IPS DF 6.9 (cell line): ENCODE measurements around the gene PADI1.

Experiments used
- DNase-seq: peaks from one replicate; pipeline ENCODE4 v3.0.0-alpha.2; 2013; ENCODE audit warnings: low read depth, low spot score
- H3K27ac ChIP-seq: one replicate; pipeline ENCODE4 v1.5.1; 2013; ENCODE audit warnings: low read length, control low read depth
- H3K27me3 ChIP-seq: 2 replicates; pipeline ENCODE4 v1.6.1; 2013; ENCODE audit warnings: mild to moderate bottlenecking, low read length; ENCODE audit not compliant: control insufficient read depth, insufficient read depth
- H3K36me3 ChIP-seq: 2 replicates; pipeline ENCODE4 v1.6.1; 2013; ENCODE audit warnings: low read length; ENCODE audit not compliant: control insufficient read depth, insufficient read depth
- H3K4me1 ChIP-seq: 2 replicates; pipeline ENCODE4 v1.6.1; 2013; ENCODE audit warnings: low read length; ENCODE audit not compliant: control insufficient read depth, insufficient read depth
- H3K4me3 ChIP-seq: 2 replicates; pipeline ENCODE4 v1.5.1; 2013; ENCODE audit warnings: mild to moderate bottlenecking, low read length
- H3K9me3 ChIP-seq: 2 replicates; pipeline ENCODE4 v1.6.1; 2013; ENCODE audit warnings: low read length, inconsistent platforms; ENCODE audit not compliant: control insufficient read depth, insufficient read depth
- WGBS: extraction: QIAGEN DNeasy Blood & Tissue Kit; methylation state at CpG from one replicate; pipeline ENCODE4 v1.1.7; 2013; ENCODE audit warnings: mixed read lengths, missing lambda C conversion rate; ENCODE audit not compliant: insufficient read length, insufficient coverage; 5-methylcytosine and 5-hydroxymethylcytosine counted together

PADI1 gene

DNA sequence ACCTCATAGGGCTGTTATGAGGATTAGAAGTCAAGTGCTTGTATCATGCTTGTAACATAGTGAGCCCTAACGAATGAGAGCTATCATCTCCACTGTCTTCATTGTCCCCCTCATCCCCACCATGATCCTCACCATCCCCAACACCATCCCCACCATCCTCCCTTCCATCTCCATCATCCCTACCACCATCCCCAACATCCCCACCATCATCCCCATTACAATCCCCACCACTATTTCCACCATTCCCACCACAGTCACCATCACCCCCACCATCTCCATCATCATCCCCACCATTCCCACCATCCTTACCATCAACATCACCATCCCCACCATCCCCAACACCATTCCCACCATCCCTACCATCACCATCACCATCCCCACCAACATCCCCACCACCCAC lies 39.1 kb upstream of the PADI1 start:
- Histone ChIP-seq H3K4me3 (no peak overlapping the region), H3K27me3 (no peaks in the 10 kb centered on the region), H3K27ac (no peak overlapping the region), H3K4me1 (peaks cover 2% of the 10 kb centered on the region), H3K9me3 (no peaks in the 10 kb centered on the region), H3K36me3 (no peaks in the 10 kb centered on the region)
- DNase-seq = no peak
- no CpG with 5 or more reads among the region's 1 CpG for WGBS

DNA sequence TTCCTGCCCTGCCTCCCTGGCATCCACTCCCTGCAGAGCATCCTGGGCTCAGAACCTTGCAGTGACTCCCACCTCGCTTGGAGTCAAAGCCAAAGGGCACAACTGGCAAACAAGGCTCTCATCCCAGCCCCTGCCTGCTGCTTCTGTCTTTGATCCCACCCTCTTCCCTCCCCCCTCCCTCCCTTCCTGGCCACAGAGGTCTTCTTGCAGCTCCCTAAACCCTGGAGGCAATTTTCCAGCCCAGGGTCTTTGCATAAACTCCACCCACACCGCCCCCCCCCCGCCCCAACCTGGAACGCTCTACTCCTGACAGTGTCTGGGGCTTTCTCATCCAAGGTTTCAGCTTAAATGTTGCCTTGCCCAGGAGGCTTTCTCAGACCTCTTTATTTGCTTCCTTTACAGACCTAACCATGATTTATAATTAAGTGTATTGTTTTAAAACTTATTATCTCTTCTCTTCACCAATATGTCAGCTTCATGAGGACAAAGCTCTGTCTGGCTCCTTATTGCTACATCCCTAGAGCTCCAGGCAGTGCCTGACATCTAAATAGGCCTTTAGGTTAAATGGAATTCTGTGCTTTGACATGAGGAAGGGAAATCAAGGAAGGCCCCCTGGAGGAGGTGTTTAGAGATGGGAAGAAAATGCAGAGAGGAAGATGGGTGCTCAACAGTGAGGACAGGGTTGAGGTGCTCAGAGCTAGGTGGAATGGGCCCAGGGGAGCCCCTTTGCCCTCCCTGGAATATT lies 37.7 kb upstream of the PADI1 start:
- no peak overlapping the region for H3K27ac ChIP-seq
- H3K9me3 ChIP-seq = no peaks in the 10 kb centered on the region
- peaks cover 2% of the 10 kb centered on the region for H3K4me1 ChIP-seq
- no peak overlapping the region for H3K4me3 ChIP-seq
- no peak for DNase-seq
- H3K27me3 ChIP-seq = no peaks in the 10 kb centered on the region
- WGBS = no CpG with 5 or more reads among the region's 4 CpGs
- H3K36me3 ChIP-seq = no peaks in the 10 kb centered on the region

DNA sequence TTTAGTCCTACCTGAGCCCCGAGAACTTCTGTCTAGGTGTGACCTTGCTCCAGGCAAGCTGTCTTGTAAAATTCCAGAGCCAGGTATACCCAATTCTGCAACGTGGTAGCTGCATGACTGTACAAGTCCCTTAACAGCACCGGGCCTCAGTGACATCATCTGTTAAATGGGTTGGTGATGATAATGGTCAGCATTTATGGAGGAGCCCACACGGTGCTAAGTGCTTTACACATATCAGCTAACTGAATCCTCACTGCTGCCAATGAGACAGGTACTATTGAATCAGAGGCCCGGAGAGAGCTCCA lies 37.2 kb upstream of the PADI1 start:
- no peak for DNase-seq
- H3K27ac ChIP-seq = no peak overlapping the region
- no CpG with 5 or more reads among the region's 5 CpGs for WGBS
- no peaks in the 10 kb centered on the region for H3K27me3 ChIP-seq
- H3K4me3 ChIP-seq = no peak overlapping the region
- H3K36me3 ChIP-seq = no peaks in the 10 kb centered on the region
- H3K4me1 ChIP-seq = peaks cover 2% of the 10 kb centered on the region
- H3K9me3 ChIP-seq = no peaks in the 10 kb centered on the region

DNA sequence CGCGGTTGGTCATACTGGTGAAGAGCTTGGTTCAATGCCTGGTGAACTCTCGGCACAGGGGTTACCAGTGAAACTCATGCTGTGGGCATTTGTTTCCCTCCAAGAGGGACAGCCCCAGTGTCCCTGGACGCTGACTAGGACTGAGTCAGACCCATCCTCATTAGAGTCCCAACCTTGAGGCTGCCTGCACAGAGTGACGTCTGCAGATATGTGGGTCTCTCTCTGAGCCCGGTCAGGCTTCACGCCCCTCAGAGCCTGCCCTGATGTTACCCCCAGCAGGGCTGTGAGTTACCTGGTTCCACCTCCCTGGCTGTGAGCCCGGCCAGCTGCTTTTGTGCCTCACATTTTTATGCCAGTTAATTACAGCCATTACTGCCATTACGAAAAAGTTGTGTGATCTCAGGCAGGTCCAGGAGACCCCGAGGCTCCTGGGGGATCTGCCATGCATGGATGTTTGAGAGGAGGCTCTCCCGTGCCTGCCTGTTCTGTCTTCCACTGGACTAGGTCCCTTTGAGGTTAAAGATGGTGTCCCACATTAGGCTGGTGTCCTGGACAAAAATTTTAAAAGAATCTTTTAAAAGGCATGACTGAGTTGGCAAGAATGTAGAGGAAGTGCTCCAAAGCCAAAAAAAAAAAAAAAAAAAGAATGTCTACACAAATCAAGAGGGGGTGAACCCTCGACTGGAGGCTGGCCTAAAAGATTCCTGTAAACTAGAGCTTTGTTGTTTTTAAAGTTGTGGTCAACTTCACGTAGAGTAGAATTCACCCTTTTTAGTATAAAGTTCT lies 36.6 kb upstream of the PADI1 start:
- no peak for DNase-seq
- no peaks in the 10 kb centered on the region for H3K27me3 ChIP-seq
- WGBS = no CpG with 5 or more reads among the region's 13 CpGs
- H3K36me3 ChIP-seq = no peaks in the 10 kb centered on the region
- no peaks in the 10 kb centered on the region for H3K9me3 ChIP-seq
- no peak overlapping the region for H3K4me3 ChIP-seq
- H3K27ac ChIP-seq = no peak overlapping the region
- H3K4me1 ChIP-seq = peaks cover 2% of the 10 kb centered on the region

DNA sequence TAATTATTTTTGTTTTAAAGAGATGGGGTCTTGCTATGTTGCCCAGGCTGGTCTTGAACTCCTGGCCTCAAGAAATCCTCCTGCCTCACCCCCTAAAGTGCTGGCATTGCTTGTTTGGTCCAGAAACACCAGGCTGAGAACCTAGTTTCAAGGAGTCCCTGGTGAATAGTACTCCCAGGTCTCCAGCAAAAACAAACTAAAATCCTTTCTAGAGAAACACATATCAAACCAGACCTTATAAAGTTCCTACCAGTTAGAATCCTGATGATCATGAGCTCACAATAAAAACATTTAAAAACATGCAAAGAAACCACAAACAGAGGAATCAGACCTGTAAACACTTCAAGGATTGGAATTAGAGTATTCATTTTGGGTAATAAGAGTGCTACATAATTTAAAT lies 34.4 kb upstream of the PADI1 start:
- H3K9me3 ChIP-seq = no peaks in the 10 kb centered on the region
- H3K4me3 ChIP-seq = no peak overlapping the region
- no peaks in the 10 kb centered on the region for H3K27me3 ChIP-seq
- peaks cover 2% of the 10 kb centered on the region for H3K4me1 ChIP-seq
- no peak for DNase-seq
- no peak overlapping the region for H3K27ac ChIP-seq
- no peaks in the 10 kb centered on the region for H3K36me3 ChIP-seq

DNA sequence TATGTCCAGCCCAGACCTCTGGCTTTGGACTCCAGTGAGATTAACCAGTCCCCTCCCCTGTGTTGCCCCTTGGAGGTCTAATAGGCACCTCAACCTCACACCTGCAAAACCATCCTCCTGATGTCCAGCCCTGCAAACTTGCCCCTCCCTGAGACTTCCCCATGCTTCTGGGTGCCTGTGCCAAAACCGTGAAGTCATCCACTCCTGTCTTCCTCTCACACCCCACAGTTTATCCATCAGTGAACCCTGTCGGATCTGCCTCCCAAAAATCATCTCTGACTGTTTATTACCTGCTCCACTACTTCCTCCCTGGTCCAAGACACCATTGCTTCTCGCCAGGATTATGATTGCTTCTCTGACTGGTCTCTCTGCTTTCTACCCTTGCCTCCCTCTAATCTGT lies 31.7 kb upstream of the PADI1 start:
- no peak for DNase-seq
- no CpG with 5 or more reads among the region's 3 CpGs for WGBS
- Histone ChIP-seq H3K27me3 (no peaks in the 10 kb centered on the region), H3K4me3 (no peak overlapping the region), H3K9me3 (no peaks in the 10 kb centered on the region), H3K27ac (no peak overlapping the region), H3K4me1 (no peaks in the 10 kb centered on the region), H3K36me3 (no peaks in the 10 kb centered on the region)

DNA sequence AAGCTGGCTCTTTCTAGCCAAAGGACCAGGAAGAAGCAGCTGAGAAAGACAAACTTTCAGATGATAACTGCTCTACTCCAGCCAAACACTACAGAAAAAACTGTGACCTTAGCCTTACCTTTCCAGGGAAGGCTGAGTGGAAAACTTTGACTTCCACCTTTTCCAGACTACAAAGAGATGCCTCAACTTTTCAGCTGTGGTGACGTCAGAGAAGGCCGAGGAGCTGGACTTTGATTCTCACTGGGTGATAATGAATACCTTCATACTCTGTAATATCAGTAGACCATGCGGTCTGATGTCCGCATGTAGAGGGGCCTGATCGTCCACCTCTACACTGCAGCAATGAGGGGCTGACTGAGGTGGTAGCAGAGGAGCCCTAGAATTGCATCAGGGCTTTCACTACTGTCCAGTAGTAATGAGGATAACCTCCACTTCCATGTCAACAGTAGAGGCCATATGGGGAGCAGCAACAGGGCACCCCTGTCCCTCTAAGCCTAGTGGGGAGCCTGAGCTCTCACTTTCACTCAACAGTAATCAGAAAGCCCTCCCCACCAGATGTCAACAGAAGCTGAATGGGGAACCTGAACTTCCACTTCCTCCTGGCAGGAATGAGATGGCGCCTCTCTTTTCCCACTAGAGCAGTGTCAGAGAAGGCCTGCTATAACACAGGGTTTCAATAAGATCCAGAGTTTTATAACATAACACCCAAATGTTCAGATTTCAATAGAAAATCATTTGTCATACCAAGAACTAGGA lies 28.4 kb upstream of the PADI1 start:
- Histone ChIP-seq H3K36me3 (no peaks in the 10 kb centered on the region), H3K9me3 (no peaks in the 10 kb centered on the region), H3K27me3 (no peaks in the 10 kb centered on the region), H3K4me1 (no peaks in the 10 kb centered on the region), H3K4me3 (no peak overlapping the region), H3K27ac (no peak overlapping the region)
- DNase-seq = no peak
- WGBS = no CpG with 5 or more reads among the region's 6 CpGs

DNA sequence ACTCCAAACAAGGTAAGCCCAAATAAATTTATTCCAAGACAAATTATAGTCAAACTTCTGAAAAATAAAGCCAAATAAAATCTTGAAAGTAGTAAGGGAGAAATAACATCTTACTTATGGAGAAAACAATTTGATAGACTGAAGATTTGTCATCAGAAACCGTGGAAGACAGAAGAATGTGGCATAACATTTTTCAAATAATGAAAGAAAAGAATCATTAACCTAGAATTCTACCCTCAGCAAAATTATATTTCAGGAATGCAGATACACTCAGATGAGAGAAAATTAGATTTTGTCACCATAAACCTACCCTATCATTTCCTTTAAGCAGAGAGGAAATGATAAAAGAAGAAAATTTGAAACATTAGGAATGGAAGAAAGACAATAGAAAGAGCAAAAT lies 27.3 kb upstream of the PADI1 start:
- H3K4me1 ChIP-seq = no peaks in the 10 kb centered on the region
- no peak for DNase-seq
- H3K27ac ChIP-seq = no peak overlapping the region
- no peaks in the 10 kb centered on the region for H3K36me3 ChIP-seq
- WGBS = no CpG with 5 or more reads among the region's 1 CpG
- no peaks in the 10 kb centered on the region for H3K27me3 ChIP-seq
- no peak overlapping the region for H3K4me3 ChIP-seq
- H3K9me3 ChIP-seq = no peaks in the 10 kb centered on the region

DNA sequence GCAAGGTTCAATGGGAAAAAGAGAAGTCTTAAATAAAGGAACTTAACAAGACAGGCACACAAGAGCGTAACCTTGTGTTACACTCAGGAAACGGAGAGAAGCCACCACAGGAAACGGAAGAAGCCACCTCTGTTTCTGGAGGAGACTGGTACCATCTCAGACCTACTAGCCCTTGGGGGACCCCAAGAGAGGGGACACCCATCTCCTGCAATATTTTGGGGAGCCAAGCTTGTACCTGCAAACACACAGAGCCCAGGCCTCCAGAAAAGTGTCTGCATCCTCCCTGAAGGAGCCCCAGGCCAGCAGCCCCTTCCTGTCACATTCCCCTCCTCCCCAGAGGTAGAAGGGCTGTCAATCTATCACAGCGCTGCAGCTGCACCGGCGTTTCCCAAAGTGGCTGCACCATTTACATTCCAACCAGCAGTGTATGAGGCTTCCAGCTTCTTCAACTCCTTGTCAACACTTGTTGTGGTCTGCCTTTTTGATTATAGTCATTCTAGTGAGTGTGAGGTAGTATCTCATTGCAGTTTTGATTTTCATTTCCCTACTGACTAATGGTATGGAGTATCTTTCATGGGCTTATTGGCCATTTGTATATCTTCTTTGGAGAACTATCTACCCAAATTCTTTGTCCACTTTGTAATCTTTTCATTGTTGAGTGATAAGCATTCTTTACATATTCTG lies 23.0 kb upstream of the PADI1 start:
- WGBS = no CpG with 5 or more reads among the region's 6 CpGs
- H3K36me3 ChIP-seq = no peaks in the 10 kb centered on the region
- H3K4me1 ChIP-seq = peaks cover 2% of the 10 kb centered on the region; the same call in 1 of the 2 replicates
- no peak overlapping the region for H3K4me3 ChIP-seq
- no peaks in the 10 kb centered on the region for H3K27me3 ChIP-seq
- no peak overlapping the region for H3K27ac ChIP-seq
- DNase-seq = no peak
- no peaks in the 10 kb centered on the region for H3K9me3 ChIP-seq

DNA sequence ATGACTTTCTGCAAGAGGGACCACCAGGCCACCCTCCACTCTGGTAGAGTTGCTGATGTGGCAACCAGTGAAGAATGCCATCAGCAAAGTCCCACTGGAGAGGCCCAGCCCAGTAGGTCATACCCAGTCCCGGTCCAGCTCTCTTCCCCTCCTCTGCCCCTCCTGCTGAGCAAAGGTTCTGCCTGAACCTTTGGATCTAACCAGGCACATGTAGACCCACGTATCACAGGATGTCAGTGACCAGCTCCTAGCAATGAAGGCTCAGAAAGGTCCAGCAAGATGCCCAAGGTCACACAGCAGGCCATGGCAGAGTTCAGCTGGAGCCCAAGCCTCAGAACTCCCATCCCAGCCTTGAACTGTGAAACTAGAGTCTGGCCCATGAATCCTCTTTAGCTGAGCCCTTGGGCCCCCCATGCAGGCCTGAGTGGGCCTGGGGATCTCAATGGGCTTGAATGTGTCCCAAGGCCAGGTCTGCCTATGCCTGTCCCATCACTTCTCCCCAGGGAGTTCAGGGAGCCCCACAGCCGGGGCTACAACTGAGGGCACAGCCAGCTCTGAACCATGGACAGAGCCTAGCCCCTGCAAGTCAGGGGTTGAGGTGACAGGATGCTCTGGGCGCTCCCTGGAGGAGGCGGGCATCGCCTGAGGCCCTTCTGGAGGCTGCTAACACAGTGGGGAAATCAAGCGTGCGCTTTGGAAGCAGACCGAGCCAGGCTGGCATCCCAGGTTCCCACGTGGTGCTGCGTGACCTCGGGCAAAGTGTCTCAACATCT lies 21.4 kb upstream of the PADI1 start:
- no peaks in the 10 kb centered on the region for H3K9me3 ChIP-seq
- H3K27ac ChIP-seq = no peak overlapping the region
- H3K4me1 ChIP-seq = peaks cover 2% of the 10 kb centered on the region; the same call in 1 of the 2 replicates
- H3K27me3 ChIP-seq = no peaks in the 10 kb centered on the region
- no CpG with 5 or more reads among the region's 12 CpGs for WGBS
- H3K4me3 ChIP-seq = no peak overlapping the region
- H3K36me3 ChIP-seq = no peaks in the 10 kb centered on the region
- no peak for DNase-seq
